HG03342 (cell line): Measurements from ENCODE around the gene PDE4A.
"Not testable (repeated sequence)": the region's sequence is repeated elsewhere in the genome, so short reads cannot be mapped to it uniquely, and the experiment has no call there.

Experiments
- ATAC-seq: cut with Tn5 transposase; IDR thresholded peaks from one replicate; pipeline ENCODE4 v1.9.1; 2021; ENCODE audit warnings: mild to moderate bottlenecking, moderate library complexity; ENCODE audit not compliant: unreplicated experiment

The PDE4A gene

DNA sequence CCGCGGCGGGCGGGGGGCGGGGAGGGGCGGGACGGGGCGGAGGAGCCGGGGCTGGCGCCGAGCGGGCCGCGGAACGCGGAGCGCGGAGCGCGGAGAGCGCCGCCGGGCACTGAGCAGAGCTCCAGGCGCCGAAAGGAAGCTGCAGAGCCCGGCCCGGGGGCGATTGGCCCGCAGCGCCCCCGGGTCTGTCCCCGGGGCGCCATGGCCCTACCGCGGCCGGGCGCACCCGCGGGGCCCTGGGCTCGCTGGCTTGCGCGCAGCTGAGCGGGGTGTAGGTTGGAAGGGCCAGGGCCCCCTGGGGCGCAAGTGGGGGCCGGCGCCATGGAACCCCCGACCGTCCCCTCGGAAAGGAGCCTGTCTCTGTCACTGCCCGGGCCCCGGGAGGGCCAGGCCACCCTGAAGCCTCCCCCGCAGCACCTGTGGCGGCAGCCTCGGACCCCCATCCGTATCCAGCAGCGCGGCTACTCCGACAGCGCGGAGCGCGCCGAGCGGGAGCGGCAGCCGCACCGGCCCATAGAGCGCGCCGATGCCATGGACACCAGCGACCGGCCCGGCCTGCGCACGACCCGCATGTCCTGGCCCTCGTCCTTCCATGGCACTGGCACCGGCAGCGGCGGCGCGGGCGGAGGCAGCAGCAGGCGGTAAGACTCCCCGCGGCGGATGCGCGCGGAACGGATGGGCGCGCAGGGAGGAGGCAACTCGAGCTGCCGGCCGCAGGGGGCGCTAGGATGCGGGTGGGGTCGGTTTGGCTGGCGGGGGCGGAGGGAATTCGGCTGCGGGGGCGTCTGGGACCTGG lies at the start of gene PDE4A:
Gene PDE4A (plus strand): TSS at position 95 of the 796 bp plus-strand sequence. CDS start 227 bp downstream, at position 322.
- ATAC-seq: no peak

DNA sequence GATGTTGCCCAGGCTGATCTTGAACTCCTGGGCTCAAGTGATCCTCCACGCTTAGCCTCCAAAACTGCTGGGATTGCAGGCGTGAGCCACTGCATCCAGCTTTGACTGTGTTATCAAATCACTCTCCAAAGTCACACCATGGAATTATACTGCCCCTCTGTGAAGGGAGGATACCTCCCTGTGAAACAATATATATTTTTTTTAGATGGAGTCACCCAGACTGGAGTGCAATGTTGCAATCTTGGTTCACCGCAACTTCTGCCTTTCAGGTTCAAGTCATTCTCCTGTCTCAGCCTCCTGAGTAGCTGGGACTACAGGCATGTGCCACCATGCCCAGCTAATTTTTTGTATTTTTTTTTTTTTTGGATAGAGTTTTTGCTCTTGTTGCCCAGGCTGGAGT lies 47.6 kb upstream of the PDE4A start:
- no peak for ATAC-seq

DNA sequence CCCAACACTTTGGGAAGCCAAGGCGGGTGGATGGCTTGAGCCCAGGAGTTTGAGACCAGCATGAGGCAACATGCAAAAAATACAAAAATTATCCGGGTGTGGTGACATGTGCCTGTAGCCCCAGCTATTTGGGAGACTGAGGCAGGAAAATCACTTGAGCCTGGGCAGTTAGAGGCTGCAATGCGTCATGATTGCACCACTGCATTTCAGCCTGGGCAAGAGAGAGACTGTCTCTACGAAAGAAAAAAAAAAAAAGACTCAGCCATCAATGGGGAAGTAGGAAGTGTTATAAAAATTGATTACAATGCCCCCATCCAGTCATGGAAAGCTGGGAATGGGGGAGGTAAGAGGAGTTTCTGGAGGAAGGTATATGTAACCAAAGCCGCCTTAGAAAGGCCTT lies 45.4 kb upstream of the PDE4A start:
- no peak for ATAC-seq

DNA sequence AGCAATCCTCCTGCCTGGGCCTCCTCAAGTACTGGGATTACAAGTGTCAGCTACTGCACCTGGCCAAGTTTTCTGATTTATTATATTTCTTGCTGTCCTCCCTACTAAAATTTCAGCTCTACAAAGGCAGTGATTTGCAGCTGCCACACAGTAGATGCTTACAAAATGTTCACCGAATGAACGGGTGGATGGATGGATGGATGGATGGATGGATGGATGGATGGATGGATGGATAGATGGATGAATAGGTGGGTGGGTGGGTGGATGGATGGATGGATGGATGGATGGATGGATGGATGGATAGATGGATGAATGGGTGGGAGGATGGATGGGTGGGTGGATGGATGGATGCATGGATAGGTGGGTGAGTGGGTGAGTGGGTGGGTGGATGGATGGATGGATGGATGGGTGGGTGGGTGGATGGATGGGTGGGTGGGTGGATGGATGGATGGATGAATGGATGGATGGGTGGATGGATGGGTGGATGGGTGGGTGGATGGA lies 43.1 kb upstream of the PDE4A start:
- ATAC-seq: not testable (repeated sequence)

DNA sequence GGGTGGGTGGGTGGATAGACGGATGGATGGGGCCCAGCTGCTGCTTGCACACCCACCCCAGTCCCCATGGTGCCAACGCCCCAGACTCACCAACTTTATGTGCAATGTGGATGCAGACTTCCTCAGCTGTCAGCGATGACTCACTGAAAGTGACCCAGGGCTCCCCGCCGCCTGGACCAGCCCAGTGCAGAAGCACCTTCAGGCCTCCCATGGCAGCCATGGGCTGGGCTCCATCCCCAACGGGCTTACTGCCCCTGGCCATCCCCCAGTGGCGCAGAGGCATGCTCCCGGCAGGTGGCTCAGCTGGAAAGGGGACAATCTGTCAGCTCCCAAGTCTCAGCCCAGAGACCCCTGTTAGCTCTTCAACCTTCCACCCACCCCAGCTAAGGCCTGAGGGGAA lies 42.2 kb upstream of the PDE4A start:
- no peak for ATAC-seq

DNA sequence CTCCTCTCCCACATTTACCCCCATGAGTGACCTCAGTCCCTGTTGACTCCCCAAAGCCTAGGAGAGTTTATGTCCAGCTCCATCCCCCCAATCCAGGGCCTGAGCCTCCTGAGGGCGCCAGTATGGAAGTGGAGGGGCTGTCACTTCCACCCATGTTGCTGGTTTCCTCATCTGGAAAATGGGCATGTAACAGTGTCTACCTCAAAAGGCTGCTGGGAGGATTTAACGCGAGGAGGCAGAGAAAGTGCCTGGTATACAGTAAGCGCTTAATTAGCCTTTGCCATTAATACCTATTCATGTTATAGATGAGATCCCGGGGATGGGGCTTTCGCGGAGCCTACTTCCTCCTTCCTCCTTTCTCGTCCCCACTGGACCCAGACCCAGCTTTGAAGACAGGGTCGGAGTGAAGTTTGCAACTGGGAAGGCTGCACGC lies 40.4 kb upstream of the PDE4A start:
- ATAC-seq: no peak

DNA sequence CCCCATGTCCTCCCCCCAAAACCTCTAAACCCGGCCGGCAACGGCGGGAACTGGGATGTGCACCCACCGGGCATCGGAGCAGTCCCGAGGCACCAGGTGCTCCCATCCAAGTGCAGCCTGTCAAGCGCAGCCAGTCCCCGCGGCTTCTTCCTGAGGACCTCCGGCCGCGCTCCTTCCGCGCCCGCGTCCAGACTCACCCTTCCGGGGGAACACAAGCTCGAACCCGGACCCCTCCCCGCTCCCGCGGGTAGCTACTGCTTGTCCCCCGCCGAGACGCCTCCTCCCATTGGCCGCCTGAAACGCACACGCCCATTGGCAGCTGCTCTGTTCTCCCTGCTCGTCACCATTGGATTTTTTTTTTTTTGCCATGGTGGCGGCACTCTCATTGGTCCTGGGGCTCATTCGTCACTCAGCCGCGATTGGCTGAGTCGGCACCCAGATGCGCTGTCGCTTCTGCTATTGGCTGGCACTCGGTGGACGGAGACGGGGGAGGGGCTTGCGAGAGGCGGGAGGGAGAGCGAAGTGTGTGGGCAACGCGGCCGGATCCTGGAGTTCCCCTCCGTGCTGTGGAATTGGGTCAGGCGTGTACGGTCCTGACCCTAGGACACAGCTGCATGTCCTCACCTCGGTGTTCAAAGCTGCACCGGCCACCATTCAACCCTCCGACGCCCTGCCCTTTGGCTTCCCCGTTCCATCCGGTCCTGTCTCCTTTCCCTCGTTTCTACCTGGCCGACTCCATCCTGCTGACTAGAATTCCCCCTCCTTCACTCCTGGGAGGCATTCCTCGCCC lies 39.8 kb upstream of the PDE4A start, which contains the start of gene TYK2:
Gene TYK2 (minus strand): TSS at position 260 of the 790 bp plus-strand sequence. CDS start 2,166 bp downstream, outside the sequence.
- peak; percentile 91 for ATAC-seq

DNA sequence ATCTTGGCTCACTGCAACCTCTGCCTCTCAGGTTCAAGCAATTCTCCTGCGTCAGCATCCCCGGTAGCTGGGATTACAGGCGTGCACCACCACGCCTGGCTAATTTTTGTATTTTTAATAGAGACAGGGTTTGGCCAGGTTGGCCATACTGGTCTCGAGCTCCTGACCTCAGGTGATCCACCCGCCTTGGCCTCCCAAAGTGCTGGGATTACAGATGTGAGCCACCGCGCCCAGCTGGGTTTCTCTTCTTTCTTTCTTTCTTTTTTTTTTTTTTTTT lies 37.2 kb upstream of the PDE4A start:
- not testable (repeated sequence) for ATAC-seq

DNA sequence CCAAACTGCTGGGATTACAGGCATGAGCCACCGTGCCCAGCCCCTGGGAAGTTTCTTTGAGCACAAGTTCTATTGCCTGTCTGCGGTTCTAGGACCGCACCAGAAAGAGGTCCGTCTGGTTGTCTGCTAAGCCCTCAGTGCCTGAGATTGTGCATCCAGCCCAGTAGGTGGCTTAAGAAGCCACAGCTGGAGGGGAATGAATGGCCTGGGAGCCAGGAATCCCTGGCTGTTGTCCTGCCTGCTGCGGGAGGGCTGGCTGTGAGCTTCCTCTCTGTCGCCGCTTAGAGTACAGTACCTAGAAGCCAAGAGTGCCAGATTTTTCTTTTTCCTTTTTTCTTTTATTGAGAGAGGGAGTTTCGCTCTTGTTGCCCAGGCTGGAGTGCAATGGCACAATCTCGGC lies 35.8 kb upstream of the PDE4A start:
- ATAC-seq: no peak

DNA sequence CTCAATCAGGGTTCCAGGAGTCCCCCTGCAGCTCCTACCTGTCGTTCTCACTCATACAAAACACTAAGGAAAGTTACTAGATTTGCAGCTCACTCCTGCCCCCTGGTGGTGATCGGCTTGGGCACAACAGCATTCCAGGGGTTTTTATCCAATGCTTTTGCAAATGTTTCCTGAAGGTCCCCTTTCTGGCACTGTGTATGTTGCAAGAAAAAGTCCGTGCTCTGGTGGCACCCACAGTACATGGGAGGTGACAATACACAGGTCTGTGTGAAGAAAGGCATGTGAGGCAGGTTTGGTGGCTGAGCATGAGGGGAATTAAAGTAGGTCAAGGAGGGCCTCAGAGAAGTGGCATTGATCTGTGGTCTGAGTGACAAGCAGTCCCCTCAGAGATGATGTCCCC lies 31.4 kb upstream of the PDE4A start:
- ATAC-seq: no peak

DNA sequence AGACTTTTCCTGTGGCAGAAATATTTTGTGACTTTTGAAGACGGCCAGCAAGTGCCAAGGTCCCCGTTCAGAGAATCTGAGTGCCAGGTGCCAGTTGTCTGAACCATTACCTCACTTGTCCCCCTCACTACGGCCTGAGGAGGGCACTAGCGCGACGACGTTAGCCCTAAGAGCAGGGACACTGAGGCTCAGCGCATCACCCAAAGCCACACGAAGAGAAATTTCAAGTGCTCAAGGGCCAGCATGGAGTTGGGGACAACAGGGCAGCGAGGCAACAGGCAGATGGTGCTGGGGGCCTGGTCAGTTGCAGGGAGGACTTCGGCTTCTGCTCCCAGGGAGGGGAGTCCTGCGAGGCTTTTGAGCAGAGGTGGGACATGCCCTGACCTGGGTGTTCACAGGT lies 30.5 kb upstream of the PDE4A start:
- ATAC-seq: no peak

DNA sequence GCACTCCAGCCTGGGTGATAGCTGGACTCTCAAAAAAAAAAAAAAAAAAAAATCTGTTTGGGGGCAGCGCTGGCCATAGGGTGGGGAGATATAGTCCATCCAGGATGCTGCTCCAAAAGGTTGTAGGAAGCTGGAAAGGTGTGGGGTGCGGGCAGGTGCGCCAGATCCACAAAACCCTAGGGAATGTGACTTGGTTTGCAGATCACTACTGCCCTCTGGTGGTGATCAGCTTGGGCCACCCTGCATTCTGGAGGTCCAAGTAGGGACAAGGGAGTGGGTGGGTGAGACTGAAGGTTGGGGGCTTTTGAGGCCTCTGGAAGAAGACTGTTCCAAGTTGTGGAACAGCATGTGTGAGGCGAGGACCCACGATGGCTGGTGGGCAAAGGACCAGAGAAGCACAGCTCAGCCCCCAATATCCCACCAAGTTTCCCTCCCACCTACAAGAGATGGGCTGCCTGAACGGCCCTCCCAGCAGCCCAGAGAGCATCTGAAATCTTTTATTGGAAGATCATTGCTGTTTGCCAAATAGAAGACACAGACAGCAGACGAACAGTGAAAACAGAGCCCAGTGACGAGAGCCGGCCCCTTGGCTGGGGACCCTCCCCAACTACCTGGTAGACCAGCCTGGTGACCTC lies 29.6 kb upstream of the PDE4A start:
- ATAC-seq: no peak

DNA sequence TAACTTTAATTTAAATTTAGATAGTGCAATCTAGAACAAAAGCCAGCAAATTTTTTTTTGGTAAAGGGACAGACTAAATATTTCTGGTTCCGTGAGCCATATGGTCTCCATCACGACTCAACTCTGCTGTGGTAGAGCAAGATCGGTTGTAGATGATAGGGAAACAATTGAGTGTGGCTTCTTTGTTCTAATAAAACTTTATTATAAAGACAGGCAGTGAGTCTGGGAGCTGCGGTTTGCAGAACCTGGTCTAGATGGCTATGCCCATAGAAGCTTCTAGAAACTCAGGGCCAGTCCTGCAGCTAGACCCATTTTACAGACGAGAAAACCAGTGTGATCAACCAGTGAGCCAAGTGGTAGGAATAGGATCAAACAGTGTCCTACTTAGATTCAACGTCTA lies 28.2 kb upstream of the PDE4A start:
- ATAC-seq: no peak

DNA sequence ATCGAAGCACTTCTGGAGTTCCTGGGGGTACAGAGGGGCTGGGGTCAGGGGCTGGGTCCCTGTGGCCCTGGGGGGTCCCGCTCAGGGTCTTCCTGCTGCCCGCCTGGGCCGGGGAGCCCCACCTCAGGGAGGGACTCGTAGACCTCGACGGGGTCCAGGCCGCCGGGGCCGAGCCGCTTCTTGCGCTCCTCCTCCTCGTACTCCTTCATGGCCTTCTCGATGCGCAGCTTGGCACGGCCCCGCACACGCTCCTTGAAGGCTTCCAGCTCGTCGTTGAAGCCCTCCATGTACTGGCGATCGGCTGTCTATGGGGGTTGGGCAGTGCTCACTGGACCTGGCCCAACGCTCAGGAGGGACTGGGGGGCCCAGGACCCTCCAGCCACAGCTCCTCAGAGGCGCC lies 27.2 kb upstream of the PDE4A start:
- ATAC-seq: no peak

DNA sequence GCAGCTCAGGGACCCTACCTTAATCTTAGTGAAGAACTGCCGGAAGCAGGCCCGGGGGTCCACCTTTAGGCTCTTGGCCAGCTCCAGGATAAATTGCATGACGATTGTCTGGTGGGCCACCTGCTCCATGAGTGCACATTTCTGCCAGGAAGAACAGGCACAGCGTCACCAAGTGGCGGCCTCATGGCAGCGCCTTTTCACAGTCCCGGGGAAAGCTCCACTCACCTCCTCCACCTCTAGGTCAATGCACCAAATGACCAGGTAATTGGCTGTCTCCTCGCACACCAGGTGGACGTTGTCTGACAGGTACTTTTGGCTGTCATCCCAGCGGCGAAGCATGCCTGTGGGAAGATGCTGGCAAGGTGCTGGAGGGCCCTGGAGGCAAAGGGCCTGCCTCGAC lies 25.3 kb upstream of the PDE4A start:
- ATAC-seq: no peak

DNA sequence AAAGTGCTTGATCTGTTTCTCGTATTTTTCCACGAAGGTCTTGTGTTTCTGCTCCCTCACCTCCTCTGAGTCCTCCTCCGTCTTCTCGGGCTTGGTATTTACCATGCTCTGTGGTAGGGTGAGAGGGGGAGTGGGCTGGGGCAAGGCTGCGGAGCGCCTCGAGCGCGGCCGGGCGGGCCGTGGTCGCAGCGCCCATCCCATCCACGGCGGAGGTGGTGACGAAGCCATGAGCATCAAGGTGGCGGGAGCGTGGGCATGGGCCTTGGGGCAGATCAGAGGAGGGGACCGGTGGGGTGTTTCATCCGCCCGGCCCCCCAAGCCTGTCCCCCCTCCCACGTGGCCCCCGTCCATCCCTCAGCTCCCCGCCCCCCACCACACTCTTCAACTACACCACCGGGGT lies 24.9 kb upstream of the PDE4A start:
- no peak for ATAC-seq

DNA sequence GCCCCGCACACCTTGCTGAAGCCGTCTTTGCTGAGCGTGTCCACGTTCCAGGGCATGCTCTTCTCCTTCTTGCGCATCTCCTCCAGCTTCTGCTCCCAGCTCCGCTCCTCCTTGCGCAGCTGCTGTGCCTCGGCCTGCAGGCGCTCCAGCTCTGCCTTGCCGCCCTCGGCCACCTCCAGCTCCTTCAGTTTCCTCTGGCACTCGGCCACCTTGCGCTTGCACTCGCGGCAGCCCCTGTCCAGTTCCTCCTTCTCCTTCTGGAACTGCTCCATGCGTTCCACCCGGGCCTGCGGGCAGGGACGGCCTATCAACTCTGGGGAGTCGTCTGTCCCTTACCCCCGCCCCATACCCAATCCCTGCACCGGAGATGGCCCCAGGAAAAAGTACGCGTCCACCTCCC lies 24.4 kb upstream of the PDE4A start:
- ATAC-seq: no peak

DNA sequence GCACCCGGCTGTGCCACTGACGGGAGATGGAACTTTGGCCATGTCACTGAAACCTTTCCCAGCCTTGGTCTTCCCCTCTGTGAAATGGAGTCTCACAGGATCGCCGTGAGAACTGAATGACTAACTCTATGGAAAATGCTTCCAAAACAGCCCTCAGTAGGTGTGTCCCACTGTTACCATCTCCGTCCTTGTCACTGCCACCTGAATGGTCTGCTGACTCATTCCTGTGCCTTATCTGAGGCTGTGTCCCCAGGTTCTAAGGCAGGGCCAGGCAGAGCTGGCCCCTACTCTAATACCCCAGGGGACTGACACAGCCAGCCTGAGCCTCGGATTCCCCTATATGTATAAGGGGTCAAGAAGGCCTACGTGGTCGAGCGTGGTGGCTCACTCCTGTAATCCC lies 21.5 kb upstream of the PDE4A start:
- no peak for ATAC-seq

DNA sequence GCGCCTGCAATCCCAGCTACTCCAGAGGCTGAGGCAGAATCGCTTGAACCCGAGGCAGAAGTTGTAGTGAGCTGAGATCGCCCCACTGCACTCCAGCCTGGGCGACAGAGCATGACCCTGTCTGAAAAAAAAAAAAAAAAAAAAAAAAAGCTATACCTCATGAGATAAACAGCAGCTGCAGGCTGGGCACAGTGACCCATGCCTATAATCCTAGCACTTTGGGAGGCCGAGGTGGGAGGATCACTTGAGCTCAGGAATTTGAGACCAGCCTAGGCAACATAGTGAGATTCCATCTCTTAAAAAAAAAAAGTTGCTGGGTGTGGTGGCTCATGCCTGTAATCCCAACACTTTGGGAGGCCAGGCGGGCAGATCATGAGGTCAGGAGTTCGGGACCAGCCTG lies 21.0 kb upstream of the PDE4A start:
- ATAC-seq: not testable (repeated sequence)

DNA sequence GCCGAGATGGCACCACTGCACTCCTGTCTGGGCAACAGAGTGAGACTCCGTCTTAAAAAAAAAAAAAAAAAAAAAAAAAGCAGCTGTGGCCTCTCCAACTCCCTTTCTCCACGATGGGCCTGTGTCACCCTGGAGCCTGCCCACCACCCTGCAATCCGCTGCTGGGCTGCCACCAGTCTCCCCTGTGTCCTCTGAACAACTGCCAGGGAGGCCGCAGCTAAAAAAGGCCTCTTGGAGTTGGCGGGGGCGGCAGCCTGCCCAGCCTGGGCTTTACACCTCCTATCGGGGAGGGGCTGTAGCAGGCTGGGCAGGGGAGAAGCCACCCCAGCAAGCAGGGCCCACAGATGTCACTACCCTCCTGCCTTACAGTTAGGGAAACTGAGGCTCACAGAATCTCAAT lies 20.5 kb upstream of the PDE4A start:
- no peak for ATAC-seq

DNA sequence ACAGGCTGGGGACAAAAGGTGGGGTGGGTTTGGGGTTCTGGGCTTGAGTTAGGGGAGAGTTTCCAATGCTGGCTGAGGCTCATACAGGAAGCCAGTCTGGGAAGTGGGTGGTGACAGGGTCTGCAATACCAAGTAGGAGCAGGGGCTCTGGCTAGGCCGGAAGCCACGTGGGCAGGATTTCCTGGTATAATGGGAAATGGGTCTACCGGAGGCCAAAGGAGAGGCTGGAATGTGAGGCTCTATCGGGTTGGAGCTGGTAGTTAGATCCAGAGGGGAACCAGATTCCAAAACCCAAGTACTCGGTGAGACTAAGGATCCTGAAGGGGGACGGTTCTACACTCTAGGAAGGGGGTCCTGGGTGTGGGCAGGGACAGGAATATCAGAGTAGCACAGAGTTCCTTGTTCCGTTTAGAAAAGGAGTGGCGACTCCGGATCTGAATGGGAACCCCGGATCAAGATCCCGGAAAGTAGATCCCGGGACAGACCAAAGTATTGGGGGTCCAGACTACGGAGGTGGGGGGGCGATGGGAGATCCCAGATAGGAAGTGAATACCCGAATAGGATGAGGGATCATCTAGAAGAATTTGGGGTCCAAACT lies 17.8 kb upstream of the PDE4A start:
- ATAC-seq: no peak
